RPMI7951 (cell line): ENCODE results near the gene GABRB2. TPM values are rescaled to one million over a fixed set of nuclear protein-coding genes. Genes with fewer than 3 reads are reported as not detected.

Experiments
- DNase-seq: peaks from one replicate; pipeline ENCODE4 v3.0.0-alpha.2; 2012; ENCODE audit warnings: low read depth
- total RNA-seq: library from RNA; depleted of rRNA; stranded (reverse); fragments of >200 nt; shearing (Covaris generic); gene quantifications from 2 replicates; pipeline ENCODE4 v1.2.3, GENCODE V29; 2014

GABRB2 gene
- total RNA-seq, 1 experiment from 2014 or later, result not detected

DNA sequence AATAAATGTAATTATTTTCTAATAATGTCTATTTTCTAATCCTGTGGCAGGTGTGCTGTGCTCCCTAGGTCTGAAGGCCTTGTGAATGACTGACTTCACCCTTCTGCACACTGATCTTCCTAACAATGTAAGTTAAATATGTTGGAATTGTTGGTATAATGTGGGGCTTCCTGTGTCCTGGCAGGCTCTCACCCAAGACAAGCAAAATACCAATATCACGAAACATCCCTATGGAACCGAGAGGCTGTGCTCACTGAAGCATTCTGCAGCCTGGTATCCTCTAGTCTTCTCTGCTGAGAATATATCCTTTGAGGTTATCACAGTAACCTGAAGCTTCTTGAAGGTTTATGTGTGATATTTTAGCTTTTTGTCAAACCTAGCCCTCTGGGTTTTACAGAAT, 159.4 kb downstream of the GABRB2 start:
- DNase-seq, result no peak

DNA sequence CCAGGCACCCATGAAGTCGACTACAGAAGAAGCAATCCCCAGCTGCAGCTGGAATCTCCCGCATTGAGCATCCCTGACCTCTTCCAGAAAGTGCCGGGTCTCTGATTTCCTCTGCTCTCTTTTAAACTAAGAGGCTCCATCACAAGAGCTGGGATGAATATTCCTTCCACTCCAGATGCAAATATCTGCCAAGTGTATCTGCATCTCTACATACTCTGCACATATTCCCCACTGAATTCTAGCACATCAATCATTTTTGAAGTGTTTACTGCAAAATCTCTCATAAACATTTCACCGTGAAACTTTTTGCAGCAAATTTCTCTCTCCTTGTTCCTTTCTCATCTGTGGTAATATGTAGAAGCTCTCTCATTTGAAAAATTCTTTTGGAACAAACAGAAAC, 161.5 kb downstream of the GABRB2 start:
- no peak for DNase-seq

DNA sequence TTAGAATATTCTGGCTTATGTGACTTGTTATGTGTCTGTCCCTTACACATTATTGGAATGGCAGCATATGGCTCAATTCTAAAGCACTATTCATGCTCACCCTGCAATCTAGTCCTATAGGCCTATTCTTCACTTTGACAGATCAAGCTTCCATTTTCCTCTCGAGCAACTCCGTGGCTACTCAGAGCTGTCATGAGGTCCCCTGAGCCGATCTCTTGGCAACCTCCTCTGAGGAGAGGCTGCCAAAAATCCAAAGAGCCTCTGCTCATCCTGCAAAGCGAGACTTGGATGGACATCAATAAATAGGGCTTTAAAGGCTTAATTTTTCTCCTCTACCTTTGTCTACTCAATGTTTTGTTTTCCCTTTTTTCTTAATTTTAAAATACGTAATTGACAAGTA, 163.8 kb downstream of the GABRB2 start:
- no peak for DNase-seq

DNA sequence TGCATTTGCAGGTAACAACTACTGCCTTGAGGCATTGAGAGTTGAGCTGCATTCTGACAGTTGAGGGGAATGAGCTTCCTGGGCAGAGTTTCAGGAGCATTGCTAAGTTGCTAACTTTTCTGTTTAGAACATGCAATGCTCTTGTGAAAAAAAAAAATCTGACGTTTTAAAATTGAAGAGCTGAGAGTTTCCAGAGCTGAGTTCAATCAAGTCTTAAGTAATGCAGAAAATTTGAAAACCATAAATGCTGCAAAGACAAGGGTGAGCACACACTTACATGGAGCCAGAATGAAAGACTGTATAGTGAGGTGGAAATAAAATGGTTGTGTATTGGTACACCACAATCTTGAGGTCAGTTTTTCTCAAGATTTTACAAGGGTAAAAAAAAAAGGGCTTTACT, 166.0 kb downstream of the GABRB2 start:
- no peak for DNase-seq

DNA sequence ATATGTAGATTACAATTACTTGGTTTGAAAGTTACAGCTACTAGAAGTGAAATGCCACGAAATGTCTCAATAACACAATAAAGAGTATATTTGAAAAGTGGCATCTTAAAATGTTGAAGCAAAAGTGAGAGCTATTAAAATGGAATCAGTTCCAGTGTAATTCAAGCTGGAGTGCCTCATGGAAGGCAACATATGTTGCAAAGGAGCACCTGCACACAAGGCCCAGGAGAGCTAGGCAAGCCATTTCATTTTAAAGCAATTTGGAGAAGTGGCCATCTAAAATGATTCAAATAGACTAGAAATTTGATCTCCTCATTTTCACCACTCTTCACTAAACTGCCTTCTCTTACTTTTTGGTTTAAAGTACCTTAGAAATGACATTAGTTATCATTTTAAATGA, 167.8 kb downstream of the GABRB2 start:
- DNase-seq, result no peak

DNA sequence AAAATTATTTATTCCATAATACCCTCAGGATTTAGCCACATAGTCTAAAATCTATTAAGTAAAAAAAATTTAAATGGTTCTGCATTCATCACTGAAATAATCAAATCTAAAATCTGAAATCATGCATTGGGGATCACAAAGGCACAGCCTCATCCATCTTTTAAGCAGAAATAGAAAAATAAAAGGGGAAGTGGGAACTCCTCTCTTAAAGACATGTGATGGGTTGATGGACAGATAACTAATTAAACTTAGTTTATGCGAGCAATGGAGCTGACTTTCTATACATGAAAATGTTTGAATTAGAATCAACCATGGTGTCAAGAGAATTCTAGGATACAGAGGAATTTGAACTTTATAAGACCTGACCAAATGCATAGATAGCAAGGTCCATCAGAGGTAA, 170.5 kb downstream of the GABRB2 start:
- no peak for DNase-seq

DNA sequence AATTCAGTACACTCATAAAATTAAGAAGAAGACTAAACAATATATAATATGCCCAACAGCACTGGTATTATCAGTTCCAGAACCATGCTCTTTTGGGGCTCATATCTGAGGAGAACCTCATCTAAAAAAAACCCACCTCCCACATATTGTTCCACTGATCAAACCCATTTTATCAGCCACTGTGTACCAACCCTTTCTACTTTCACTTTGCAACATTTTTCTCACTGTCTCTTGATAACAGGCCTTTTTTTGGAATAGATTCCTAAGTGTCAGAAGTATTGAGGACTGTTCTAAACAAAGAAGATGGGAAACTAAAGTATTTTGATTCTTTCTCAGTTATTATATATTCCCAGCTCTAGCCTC, 173.2 kb downstream of the GABRB2 start:
- DNase-seq, result no peak

DNA sequence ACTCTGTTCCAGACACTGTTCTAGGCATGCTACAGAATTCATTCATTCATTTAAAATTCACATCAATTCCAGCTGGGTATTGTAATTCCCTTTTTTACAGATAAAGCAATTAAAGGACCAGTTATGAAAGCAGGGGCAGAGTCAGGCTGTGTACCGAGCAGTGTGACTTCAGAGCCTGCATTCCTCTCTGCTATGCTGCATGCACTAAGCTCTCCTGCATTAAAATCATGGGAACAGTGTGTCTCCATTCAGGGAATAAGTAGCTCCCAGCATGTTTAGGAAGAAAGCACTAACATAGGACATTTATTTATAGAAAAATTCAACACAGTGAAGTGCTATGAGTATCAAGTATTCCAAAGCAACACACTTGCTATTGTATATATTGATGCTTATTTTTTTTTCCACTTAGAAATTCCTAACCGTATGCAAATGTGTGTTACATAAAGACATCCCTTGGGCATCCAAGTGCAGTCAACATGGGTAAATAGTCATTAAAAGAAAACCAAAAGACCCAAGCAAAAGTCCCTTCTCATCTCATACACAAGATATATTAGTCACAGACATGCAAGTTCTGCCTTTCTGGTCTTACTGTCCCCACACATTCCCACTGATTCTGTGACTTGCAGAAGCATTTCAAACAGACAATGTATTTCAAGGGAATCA, 173.7 kb downstream of the GABRB2 start:
- DNase-seq, result no peak

DNA sequence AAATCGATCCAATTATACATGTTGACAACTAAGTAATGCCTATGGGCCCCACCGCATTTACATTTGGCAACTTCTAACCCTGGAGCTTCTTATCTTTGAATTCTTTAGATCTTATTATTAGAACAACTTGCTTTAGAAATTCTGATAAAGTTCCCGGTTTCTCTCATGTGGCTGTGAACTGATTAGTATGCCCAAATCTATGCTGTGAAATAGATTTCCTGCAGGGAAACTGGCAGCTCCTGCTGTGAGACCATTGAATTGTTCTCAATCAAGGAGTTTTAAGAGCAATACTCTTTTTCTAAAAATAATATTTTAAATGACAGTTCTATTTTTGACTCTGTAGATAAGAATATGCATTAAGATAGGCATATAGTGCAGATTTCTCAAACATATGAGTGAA, 177.5 kb downstream of the GABRB2 start:
- DNase-seq, result no peak

DNA sequence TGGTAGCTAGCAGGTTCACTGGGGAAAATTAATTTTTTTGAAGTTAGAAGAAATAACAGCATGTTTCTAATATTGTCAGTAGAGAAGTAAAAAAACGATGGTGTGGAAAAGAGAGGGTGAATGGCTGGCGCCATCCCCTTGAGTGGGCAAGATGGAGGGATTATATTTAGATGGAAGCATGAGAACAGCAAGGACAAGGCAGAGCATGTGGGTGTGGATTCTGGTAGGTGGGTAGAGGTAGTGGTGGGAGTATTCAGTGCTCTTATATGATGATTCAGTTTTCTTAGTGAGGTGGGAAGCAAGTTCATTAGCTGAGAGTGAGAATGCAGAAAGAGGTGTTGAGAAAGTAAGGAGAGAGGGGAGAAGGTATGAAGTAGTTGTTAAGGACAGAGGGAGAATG, 188.1 kb downstream of the GABRB2 start:
- DNase-seq, result no peak

DNA sequence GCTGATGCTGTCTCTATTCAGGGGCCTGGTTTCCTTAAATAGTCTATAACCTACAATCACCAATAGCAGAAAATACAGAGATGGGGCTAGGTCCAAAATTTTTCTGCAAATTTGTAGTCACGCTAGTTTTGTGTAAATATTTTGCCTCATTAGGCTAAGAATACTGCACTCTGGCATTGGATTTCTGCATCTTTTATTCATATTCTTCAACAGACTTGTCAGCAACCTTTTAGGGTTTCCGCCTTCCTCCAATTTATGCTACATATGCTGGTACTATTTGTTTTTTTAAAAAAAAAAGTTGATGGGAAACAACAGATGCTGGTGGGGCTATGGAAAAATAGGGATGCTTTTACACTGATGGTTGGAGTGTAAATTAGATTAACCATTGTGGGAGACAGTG, 202.3 kb downstream of the GABRB2 start:
- no peak for DNase-seq

DNA sequence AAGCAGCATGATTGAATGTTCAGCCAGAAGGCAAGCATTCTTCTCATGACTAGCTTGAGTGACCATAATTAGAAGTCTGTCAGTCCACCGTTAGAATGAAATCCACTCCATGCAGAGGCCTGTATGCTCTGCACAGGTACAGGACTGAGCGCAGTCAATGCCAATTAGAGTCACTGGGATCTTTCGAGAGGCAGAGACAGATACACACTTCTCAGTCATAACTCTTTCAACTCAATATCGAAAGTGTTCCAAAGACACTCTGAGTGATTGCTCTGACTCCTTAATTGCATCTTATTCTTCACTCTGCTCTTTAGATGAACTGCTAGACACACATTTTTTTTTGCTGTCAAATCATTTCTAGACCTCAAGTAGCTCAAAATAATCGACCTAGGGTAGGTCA, 203.6 kb downstream of the GABRB2 start:
- DNase-seq, result no peak

DNA sequence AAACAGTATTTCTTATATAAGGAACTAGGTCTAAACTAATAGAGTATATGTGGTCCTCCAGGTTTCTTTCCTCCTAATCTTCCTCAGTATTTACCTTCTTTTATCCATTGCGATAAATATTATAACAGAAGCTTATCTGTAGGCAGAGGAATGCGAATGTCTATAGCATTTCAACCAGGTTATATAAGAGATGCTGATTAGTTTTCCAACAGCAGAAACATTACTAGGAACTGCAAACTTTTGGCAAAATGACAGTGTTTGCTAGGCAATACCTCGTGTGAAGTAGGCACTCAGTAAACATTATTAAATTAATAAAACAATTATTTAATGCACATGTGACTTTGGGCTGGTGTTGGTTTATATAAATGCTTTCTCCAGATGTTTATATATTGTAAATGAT, 206.5 kb downstream of the GABRB2 start:
- no peak for DNase-seq

DNA sequence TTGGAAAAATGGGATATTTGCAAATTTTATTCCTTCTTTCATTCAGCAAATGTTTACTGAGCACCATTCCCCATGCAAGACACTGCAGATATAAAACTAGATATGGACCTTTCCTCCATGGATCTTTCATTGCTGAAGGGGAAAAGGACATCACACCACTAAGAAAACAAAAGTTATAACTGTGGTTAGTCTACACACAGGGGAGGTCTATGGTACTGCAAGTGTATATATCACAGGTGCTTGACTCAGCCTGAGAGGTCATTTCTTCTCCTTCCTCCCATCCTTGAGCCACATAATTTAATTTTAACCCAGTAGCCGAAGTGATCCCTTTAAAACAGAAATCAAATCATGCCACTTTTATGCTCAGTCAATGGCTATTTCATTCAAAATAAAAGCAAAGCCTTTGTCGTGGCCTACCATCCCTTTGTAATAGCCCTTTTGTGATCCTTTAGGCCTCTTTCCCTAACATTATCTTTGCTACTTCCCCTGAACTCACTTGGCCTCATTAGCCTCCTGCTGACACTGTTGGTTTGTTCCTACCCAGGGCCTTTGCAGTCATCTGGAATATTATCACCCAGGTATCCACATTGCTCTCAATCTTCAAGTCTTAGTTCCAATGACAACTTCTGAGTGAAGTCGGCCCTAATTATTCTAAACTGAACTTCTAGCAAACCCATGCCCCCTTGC, 213.2 kb downstream of the GABRB2 start:
- no peak for DNase-seq

DNA sequence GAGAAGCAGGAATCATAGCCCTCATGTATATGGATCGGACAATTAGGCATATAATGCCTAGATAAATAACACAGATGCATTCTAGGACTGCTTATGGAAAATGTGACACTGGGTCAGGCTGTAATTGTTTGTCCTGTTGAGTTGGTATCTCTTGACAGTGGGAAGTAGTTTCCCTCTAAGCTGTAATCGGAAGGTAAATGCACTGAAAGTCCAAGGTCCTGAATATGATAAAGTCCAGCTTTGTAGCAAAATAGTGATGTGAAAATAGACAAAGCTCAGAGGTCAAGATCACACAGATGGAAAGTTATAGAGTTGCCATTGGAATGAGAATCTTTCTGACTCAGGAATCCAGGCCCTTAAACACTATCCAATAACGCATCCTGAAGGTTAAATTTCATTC, 214.2 kb downstream of the GABRB2 start:
- no peak for DNase-seq

DNA sequence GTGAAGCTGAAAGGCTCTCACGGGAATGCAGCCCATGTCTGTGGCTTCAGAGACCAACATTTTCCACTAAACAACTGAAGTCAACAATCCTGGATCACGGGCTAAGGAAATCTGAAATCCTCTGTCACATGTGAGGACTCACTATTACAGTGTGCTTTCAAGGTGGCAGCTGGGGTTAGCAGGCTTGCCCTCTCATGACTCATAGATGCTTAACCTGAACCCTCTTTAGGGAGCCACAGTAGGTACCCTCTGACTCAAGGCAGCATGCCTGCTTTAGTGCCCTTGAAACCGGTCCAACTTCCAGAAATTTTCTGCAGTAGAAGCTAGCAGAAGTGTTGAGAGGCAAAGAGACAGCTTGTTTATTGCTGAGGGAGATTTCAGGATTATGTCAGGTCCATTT, 232.5 kb downstream of the GABRB2 start:
- DNase-seq, result no peak

DNA sequence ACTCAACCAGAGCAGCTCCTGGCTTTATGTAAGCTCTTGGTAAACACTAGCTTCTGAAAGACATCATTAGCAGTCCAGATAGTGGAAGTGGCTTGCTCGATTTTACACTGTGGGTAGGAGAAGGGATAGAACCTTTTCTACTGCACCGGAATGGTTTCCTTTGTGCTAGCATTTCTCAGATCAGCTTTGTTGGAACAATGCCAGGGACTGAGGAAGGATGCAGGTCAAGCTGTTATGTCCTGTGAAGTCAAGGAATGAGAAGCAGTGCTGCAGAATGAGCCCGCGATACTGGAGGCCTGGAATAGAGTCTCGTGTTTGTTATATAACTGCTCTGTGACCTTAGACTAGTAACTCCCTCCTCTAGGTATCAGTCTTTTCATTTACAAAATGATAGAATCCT, 233.6 kb downstream of the GABRB2 start:
- DNase-seq, result no peak

DNA sequence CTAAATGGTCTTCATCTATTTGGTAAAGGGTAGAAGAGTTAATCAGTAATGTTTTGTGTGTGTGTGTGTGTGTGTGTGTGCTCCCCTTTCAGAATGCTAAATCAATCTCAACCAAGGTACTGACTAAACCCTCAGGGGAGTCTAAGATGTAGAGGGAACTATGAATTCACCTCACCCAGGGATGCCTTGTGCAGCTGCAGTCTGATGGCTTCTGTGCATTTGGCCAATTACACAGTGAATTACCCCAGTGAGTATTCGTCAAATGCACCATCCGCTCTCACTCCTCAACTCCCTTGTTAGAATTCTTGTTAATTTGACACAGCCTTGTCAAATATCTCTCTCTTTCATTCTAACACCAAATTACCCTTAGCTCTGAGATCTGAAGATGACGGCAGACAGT, 234.6 kb downstream of the GABRB2 start:
- DNase-seq, result no peak

DNA sequence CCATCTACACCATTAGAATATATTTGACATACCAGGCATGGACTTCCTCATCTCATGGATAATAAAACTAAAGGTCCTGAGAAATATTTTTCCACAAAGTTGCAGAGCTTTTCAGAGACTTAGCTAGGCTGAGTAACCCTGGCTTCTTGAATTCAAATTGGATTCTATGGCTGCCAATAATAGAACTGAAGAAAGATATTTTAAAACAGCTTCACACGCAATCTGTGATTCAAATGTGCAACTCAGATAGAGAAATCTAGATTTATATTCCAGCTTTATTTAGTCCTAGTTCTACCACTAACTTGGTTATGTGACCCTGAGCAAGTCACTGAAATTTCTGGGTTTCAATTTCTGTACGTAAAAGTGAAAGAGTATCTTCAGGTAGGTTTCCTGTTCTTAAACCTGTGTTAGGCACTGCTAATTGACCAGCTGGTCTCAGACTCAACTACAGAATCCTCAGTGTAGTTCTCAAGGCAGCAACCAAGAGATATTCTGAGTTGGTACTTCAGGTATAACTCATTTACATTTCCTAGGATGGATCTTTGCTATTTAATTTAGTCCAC, 235.3 kb downstream of the GABRB2 start:
- DNase-seq, result no peak

DNA sequence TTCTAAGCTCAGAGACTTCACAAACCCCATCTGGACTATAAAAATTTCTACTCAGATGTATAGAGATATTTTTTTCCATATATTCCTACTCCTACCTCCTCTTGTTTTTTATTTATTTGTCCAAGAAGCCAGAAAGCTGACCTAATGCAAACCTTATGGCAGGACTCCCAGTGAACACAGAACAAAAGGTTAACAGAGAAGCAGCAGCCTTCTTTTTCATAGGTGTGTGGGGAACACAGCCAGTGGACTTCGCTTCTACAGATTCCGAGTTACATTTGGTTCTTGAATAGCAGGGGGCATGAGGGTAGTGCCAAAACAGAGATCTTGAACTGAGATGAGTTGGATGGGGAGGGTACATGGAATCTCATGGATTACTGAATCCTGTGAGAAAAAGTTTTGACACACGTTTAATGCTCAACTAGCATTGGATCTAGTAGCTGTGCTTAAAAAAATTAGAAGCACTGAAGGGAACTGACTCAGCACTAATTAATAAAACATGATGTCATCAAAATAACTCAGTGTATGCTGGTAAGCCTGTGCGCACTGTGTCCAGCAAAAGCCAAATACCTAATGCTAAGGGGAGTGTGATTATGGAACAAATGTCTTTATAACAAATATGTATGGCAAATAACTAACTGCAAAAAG, 240.1 kb downstream of the GABRB2 start:
- no peak for DNase-seq

DNA sequence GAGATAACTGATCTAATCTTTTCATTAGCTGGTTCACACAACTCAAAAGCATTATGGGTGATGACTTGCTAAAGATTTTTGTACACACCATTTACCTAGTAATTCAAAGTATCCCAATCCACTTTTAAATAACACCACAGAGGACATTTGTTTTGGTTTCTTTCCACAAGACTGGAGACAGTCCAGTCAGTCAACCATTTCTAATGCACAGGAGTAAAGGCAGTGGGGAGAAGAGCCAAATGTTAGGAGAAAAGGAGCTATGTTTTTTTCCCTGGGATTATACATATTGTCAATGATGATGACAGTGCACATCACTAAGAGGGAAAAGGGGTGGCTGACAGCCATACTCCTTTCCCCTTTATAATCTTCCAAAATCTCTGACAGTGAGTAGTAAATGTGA, 240.9 kb downstream of the GABRB2 start:
- no peak for DNase-seq

DNA sequence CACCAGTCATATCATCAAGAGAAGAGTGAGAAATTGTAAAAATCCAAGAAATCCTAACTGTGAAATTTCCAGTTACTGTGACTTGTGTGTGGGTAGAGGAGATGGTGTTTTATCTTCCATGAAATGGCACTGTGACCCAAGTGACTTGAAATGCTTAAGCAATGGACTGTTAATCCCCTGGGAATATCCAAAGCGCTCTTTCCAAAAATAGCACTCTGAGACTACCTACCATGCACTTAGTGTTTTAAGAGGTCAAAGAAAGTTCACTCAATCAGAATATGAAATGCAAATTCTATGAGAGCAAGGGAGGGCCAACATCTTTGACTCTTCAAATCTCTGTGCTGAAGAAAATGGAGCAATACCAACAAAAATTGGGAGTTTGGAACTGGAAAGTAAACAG, 244.0 kb downstream of the GABRB2 start:
- no peak for DNase-seq

DNA sequence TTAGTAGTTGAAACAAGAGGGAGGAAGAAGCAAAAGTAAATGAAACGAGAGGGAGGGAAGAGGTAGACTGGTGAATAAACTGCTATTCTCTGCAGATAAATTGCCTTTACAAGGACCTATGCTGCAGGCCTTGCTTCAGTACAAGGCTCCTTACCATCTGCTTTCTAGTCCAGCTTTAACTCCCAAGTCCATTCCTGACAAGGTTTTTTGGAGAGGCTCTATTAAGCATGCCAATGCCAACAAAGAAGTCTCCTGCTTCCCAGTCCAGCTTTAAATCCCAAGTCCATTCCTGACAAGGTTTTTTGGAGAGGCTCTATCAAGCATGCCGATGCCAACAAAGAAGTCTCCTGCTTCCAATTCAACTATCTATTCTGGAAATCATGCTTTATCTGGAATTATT, 244.9 kb downstream of the GABRB2 start:
- no peak for DNase-seq
